ENCODE data around the gene MYCBP2. TPM values are rescaled to one million over a fixed set of nuclear protein-coding genes. Genes with fewer than 3 reads are reported as not detected.
"Not testable (repeated sequence)": the region's sequence is repeated elsewhere in the genome, so short reads cannot be mapped to it uniquely, and the experiment has no call there.

Gene MYCBP2
- total and polyA plus RNA-seq, 4 donors: 108 to 243 (median 159) TPM

GRCh38 chr13:77328819-77329132 is 1.9 kb upstream of the MYCBP2 start:
- Histone ChIP-seq H3K4me1 (ENCODE audit: control insufficient read depth, insufficient read depth, low read length) (peaks cover 2% of the 10 kb centered on the region), H3K9me3 (ENCODE audit: control insufficient read depth, insufficient read depth, low read length) (no peaks in the 10 kb centered on the region), H3K27me3 (ENCODE audit: control insufficient read depth, insufficient read depth, low read length) (no peaks in the 10 kb centered on the region), H3K36me3 (ENCODE audit: control insufficient read depth, insufficient read depth, low read length) (no peaks in the 10 kb centered on the region), H3K4me3 (ENCODE audit: low read depth, low read length) (peak overlapping the region; percentile 95), H3K27ac (ENCODE audit: low read depth, low read length) (peak overlapping the region; percentile 99)
- WGBS (ENCODE audit: insufficient coverage): 0% methylated on average over 3 of the region's 4 CpGs
- DNase-seq (ENCODE audit: low read depth in 4 of 6, low spot score in 6 of 6): no peak

- no peaks in the 10 kb centered on the region for H3K36me3 ChIP-seq (ENCODE audit: control insufficient read depth, insufficient read depth, low read length)
- no peaks in the 10 kb centered on the region for H3K27me3 ChIP-seq (ENCODE audit: control insufficient read depth, insufficient read depth, low read length)
- peak in 3 of 6 donors; percentile 53 to 59 (median 55) for DNase-seq (ENCODE audit: low read depth in 4 of 6, low spot score in 6 of 6)
- H3K4me3 ChIP-seq (ENCODE audit: low read depth, low read length): peak overlapping the region; percentile 89
- H3K9me3 ChIP-seq (ENCODE audit: control insufficient read depth, insufficient read depth, low read length): no peaks in the 10 kb centered on the region
- H3K4me1 ChIP-seq (ENCODE audit: control insufficient read depth, insufficient read depth, low read length): peaks cover 2% of the 10 kb centered on the region
- WGBS (ENCODE audit: insufficient coverage): 9% methylated on average over 6 of the region's 11 CpGs
- peak overlapping the region; percentile 1 for H3K27ac ChIP-seq (ENCODE audit: low read depth, low read length)
Measured at GRCh38 chr13:77325371-77325980, 1.4 kb downstream of the MYCBP2 start.

- no peak overlapping the region for H3K27ac ChIP-seq (ENCODE audit: low read depth, low read length)
- H3K27me3 ChIP-seq (ENCODE audit: control insufficient read depth, insufficient read depth, low read length): no peaks in the 10 kb centered on the region
- DNase-seq (ENCODE audit: low read depth in 4 of 6, low spot score in 6 of 6): no peak
- peaks cover 5% of the 10 kb centered on the region for H3K4me1 ChIP-seq (ENCODE audit: control insufficient read depth, insufficient read depth, low read length)
- peak overlapping the region; percentile 89 for H3K4me3 ChIP-seq (ENCODE audit: low read depth, low read length)
- WGBS (ENCODE audit: insufficient coverage): 38% methylated on average over 1 of the region's 1 CpG
- H3K9me3 ChIP-seq (ENCODE audit: control insufficient read depth, insufficient read depth, low read length): no peaks in the 10 kb centered on the region
- no peaks in the 10 kb centered on the region for H3K36me3 ChIP-seq (ENCODE audit: control insufficient read depth, insufficient read depth, low read length)
Measured at GRCh38 chr13:77323858-77324257, 3.0 kb downstream of the MYCBP2 start.

- Histone ChIP-seq H3K27ac (ENCODE audit: low read depth, low read length) (no peak overlapping the region), H3K27me3 (ENCODE audit: control insufficient read depth, insufficient read depth, low read length) (no peaks in the 10 kb centered on the region), H3K4me1 (ENCODE audit: control insufficient read depth, insufficient read depth, low read length) (peaks cover 4% of the 10 kb centered on the region), H3K4me3 (ENCODE audit: low read depth, low read length) (no peak overlapping the region), H3K9me3 (ENCODE audit: control insufficient read depth, insufficient read depth, low read length) (no peaks in the 10 kb centered on the region), H3K36me3 (ENCODE audit: control insufficient read depth, insufficient read depth, low read length) (peaks cover 4% of the 10 kb centered on the region)
- no peak for DNase-seq (ENCODE audit: low read depth in 4 of 6, low spot score in 6 of 6)
- WGBS (ENCODE audit: insufficient coverage): no CpG with 5 or more reads among the region's 2 CpGs
Measured at GRCh38 chr13:77319536-77319935, 7.4 kb downstream of the MYCBP2 start.

DNA sequence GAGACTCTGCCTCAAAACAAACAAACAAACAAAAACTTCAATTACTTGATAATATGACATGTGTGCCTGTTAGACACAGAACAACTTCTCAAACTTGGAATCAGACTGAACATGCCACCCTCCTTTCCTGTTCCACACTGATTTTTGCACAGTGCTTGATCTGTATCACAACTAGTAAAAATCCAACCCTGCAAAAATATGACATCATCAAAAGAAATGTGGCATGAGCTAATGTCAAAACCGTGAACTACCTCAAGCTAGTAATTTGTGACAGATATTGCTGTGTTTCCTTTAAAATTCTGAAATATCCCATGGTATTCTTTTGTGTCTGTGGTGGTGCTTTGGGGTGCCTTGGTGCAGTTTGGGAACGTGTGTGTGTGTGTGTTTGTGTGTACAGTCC is 8.2 kb downstream of the MYCBP2 start:
- Histone ChIP-seq H3K27ac (ENCODE audit: low read depth, low read length) (no peak overlapping the region), H3K4me3 (ENCODE audit: low read depth, low read length) (no peak overlapping the region), H3K4me1 (ENCODE audit: control insufficient read depth, insufficient read depth, low read length) (peaks cover 4% of the 10 kb centered on the region), H3K36me3 (ENCODE audit: control insufficient read depth, insufficient read depth, low read length) (peaks cover 4% of the 10 kb centered on the region), H3K27me3 (ENCODE audit: control insufficient read depth, insufficient read depth, low read length) (no peaks in the 10 kb centered on the region), H3K9me3 (ENCODE audit: control insufficient read depth, insufficient read depth, low read length) (no peaks in the 10 kb centered on the region)
- 67% methylated on average over 1 of the region's 2 CpGs for WGBS (ENCODE audit: insufficient coverage)
- no peak for DNase-seq (ENCODE audit: low read depth in 4 of 6, low spot score in 6 of 6)

DNA sequence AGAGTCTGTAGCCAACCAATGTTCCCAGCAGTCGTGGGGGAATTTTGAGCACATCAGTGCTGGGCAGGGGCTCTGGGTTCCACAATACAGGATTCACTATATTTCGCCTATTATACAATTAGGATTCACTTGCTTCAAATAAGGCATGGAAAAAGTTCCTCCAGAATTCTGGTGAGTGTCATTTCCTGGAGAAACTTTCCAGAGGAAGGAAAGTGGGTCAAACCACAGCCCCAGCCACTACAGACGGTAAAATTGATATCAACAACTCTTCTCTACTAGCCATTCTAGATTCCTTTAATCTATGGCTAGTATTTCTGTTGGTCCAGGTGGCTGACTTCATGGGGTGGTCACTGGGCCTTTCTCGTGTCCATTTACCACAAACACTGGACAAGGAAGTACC is 10.5 kb downstream of the MYCBP2 start:
- Histone ChIP-seq H3K27me3 (ENCODE audit: control insufficient read depth, insufficient read depth, low read length) (no peaks in the 10 kb centered on the region), H3K9me3 (ENCODE audit: control insufficient read depth, insufficient read depth, low read length) (no peaks in the 10 kb centered on the region), H3K4me1 (ENCODE audit: control insufficient read depth, insufficient read depth, low read length) (peaks cover 4% of the 10 kb centered on the region), H3K27ac (ENCODE audit: low read depth, low read length) (no peak overlapping the region), H3K36me3 (ENCODE audit: control insufficient read depth, insufficient read depth, low read length) (peaks cover 4% of the 10 kb centered on the region), H3K4me3 (ENCODE audit: low read depth, low read length) (no peak overlapping the region)
- no peak for DNase-seq (ENCODE audit: low read depth in 4 of 6, low spot score in 6 of 6)
- WGBS (ENCODE audit: insufficient coverage): no CpG with 5 or more reads among the region's 4 CpGs

- not testable (repeated sequence) for H3K4me3 ChIP-seq (ENCODE audit: low read depth, low read length); H3K27ac ChIP-seq (ENCODE audit: low read depth, low read length); H3K9me3 ChIP-seq (ENCODE audit: control insufficient read depth, insufficient read depth, low read length); DNase-seq (ENCODE audit: low read depth in 4 of 6, low spot score in 6 of 6); H3K27me3 ChIP-seq (ENCODE audit: control insufficient read depth, insufficient read depth, low read length); H3K4me1 ChIP-seq (ENCODE audit: control insufficient read depth, insufficient read depth, low read length); H3K36me3 ChIP-seq (ENCODE audit: control insufficient read depth, insufficient read depth, low read length)
- 87% methylated on average over 4 of the region's 7 CpGs for WGBS (ENCODE audit: insufficient coverage)
Measured at GRCh38 chr13:77315509-77315908, 11.4 kb downstream of the MYCBP2 start.

- WGBS (ENCODE audit: insufficient coverage): 100% methylated on average over 1 of the region's 3 CpGs
- peaks cover 5% of the 10 kb centered on the region for H3K4me1 ChIP-seq (ENCODE audit: control insufficient read depth, insufficient read depth, low read length)
- no peaks in the 10 kb centered on the region for H3K27me3 ChIP-seq (ENCODE audit: control insufficient read depth, insufficient read depth, low read length)
- H3K9me3 ChIP-seq (ENCODE audit: control insufficient read depth, insufficient read depth, low read length): no peaks in the 10 kb centered on the region
- no peak overlapping the region for H3K4me3 ChIP-seq (ENCODE audit: low read depth, low read length)
- no peak for DNase-seq (ENCODE audit: low read depth in 4 of 6, low spot score in 6 of 6)
- H3K36me3 ChIP-seq (ENCODE audit: control insufficient read depth, insufficient read depth, low read length): peaks cover 4% of the 10 kb centered on the region
- H3K27ac ChIP-seq (ENCODE audit: low read depth, low read length): no peak overlapping the region
Measured at GRCh38 chr13:77313923-77314322, 13.0 kb downstream of the MYCBP2 start.

GRCh38 chr13:77312311-77312710 is 14.6 kb downstream of the MYCBP2 start:
- no CpG with 5 or more reads among the region's 1 CpG for WGBS (ENCODE audit: insufficient coverage)
- H3K4me3 ChIP-seq (ENCODE audit: low read depth, low read length): no peak overlapping the region
- no peak for DNase-seq (ENCODE audit: low read depth in 4 of 6, low spot score in 6 of 6)
- peaks cover 5% of the 10 kb centered on the region for H3K4me1 ChIP-seq (ENCODE audit: control insufficient read depth, insufficient read depth, low read length)
- no peak overlapping the region for H3K27ac ChIP-seq (ENCODE audit: low read depth, low read length)
- no peaks in the 10 kb centered on the region for H3K27me3 ChIP-seq (ENCODE audit: control insufficient read depth, insufficient read depth, low read length)
- peaks cover under 1% of the 10 kb centered on the region for H3K36me3 ChIP-seq (ENCODE audit: control insufficient read depth, insufficient read depth, low read length)
- no peaks in the 10 kb centered on the region for H3K9me3 ChIP-seq (ENCODE audit: control insufficient read depth, insufficient read depth, low read length)

DNA sequence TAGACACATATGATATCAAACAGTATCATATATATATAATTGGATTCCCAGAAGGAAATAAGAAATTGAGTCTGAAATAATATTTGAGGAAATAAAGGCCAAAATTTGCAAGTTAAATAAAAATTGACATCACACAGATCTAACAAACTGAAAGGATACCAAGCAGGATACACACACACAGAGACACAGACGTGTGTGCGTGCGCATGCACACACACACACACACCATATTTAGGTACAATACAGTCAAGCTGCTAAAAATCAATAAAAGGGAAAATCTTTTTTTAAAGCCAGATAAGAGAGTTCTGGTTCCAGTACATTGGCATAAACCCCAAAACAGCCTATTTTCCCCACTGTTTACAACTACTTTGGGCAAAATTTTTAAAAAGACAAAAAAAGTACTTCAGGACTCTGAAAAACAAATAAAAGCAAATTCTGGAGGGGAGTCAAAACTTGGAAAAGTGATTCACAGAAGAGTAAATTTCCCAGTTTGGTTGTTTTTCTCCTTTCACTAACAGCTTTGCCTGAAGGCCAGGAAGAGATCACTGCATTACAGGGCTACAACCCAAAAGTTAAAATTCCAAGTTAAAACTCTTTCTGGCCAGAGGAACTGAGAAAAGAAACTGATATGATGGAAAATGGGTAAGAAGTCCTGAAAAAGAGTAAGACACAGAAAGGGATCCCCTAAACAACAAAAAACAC is 16.2 kb downstream of the MYCBP2 start:
- H3K4me3 ChIP-seq (ENCODE audit: low read depth, low read length): no peak overlapping the region
- DNase-seq (ENCODE audit: low read depth in 4 of 6, low spot score in 6 of 6): peak in 1 of 6 donors; percentile 22

More for the DNA sequence above, 16.2 kb downstream of the MYCBP2 start:
- Histone ChIP-seq H3K9me3 (ENCODE audit: control insufficient read depth, insufficient read depth, low read length) (no peaks in the 10 kb centered on the region), H3K27me3 (ENCODE audit: control insufficient read depth, insufficient read depth, low read length) (no peaks in the 10 kb centered on the region), H3K36me3 (ENCODE audit: control insufficient read depth, insufficient read depth, low read length) (no peaks in the 10 kb centered on the region), H3K27ac (ENCODE audit: low read depth, low read length) (no peak overlapping the region), H3K4me1 (ENCODE audit: control insufficient read depth, insufficient read depth, low read length) (peaks cover 5% of the 10 kb centered on the region)
- WGBS (ENCODE audit: insufficient coverage): no CpG with 5 or more reads among the region's 3 CpGs
